SIG-M5 treated with dmso at 0.1 percent for 504 hours (cell line): ENCODE data around the gene PAQR8.

ENCODE experiments used
- DNase-seq: peaks from one replicate; lab custom pipeline; 2025; ENCODE audit not compliant: unreplicated experiment; lab: John Stamatoyannopoulos, UW

Gene PAQR8

GRCh38 chr6:52457096-52457495, 95.1 kb downstream of the PAQR8 start:
- no peak for DNase-seq
